ENCODE data around the gene SURF1.
"Not testable (repeated sequence)": the region's sequence is repeated elsewhere in the genome, so short reads cannot be mapped to it uniquely, and the experiment has no call there.

SURF1 gene

GRCh38 chr9:133383438-133383837 lies 27.2 kb upstream of the SURF1 start:
- no peak for DNase-seq (ENCODE audit: low spot score)

GRCh38 chr9:133382507-133383141 lies 26.3 kb upstream of the SURF1 start:
- no peak for DNase-seq (ENCODE audit: low spot score)

- no peak for DNase-seq (ENCODE audit: low spot score)
Measured at GRCh38 chr9:133380734-133381133, 24.4 kb upstream of the SURF1 start.

GRCh38 chr9:133379153-133380086 lies 23.1 kb upstream of the SURF1 start:
- DNase-seq (ENCODE audit: low spot score): no peak

GRCh38 chr9:133378408-133378962 lies 22.2 kb upstream of the SURF1 start:
- DNase-seq (ENCODE audit: low spot score): no peak

GRCh38 chr9:133377721-133378216 lies 21.5 kb upstream of the SURF1 start:
- no peak for DNase-seq (ENCODE audit: low spot score)

- not testable (repeated sequence) for DNase-seq (ENCODE audit: low spot score)
Measured at GRCh38 chr9:133377280-133377679, 21.0 kb upstream of the SURF1 start.

- peak; percentile 100 for DNase-seq (ENCODE audit: low spot score)
Measured at GRCh38 chr9:133375724-133376654, 19.7 kb upstream of the SURF1 start, which contains the start of the genes STKLD1 and SURF4. Gene STKLD1 (plus strand): TSS chr9:133376366. CDS start chr9:133376474, 108 bp downstream. Gene SURF4 (minus strand): TSS chr9:133376060. CDS start chr9:133375969, 91 bp downstream.

GRCh38 chr9:133375116-133375723 lies 18.9 kb upstream of the SURF1 start:
- peak; percentile 67 for DNase-seq (ENCODE audit: low spot score)

- peak; percentile 75 for DNase-seq (ENCODE audit: low spot score)
Measured at GRCh38 chr9:133374612-133375115, 18.4 kb upstream of the SURF1 start.

GRCh38 chr9:133372144-133372543 lies 15.9 kb upstream of the SURF1 start:
- DNase-seq (ENCODE audit: low spot score): no peak

GRCh38 chr9:133371261-133371711 lies 15.0 kb upstream of the SURF1 start:
- DNase-seq (ENCODE audit: low spot score): no peak

GRCh38 chr9:133370685-133371084 lies 14.4 kb upstream of the SURF1 start:
- DNase-seq (ENCODE audit: low spot score): no peak

GRCh38 chr9:133369933-133370332 lies 13.6 kb upstream of the SURF1 start:
- no peak for DNase-seq (ENCODE audit: low spot score)

GRCh38 chr9:133369422-133369821 lies 13.1 kb upstream of the SURF1 start:
- no peak for DNase-seq (ENCODE audit: low spot score)

GRCh38 chr9:133368249-133368881 lies 12.1 kb upstream of the SURF1 start:
- no peak for DNase-seq (ENCODE audit: low spot score)

GRCh38 chr9:133367778-133368177 lies 11.5 kb upstream of the SURF1 start:
- no peak for DNase-seq (ENCODE audit: low spot score)

- no peak for DNase-seq (ENCODE audit: low spot score)
Measured at GRCh38 chr9:133367221-133367620, 10.9 kb upstream of the SURF1 start.

GRCh38 chr9:133366435-133366834 lies 10.1 kb upstream of the SURF1 start:
- DNase-seq (ENCODE audit: low spot score): no peak

GRCh38 chr9:133362359-133363044 lies 6.2 kb upstream of the SURF1 start:
- DNase-seq (ENCODE audit: low spot score): no peak

Data from AG08396 (cell line).